ENCODE results near the gene ADCY9.

ADCY9 gene

GRCh38 chr16:4123616-4124300 lies 7.5 kb upstream of the ADCY9 start:
- no peak for DNase-seq (ENCODE audit: low read depth in 2 of 2)

- no peak for DNase-seq (ENCODE audit: low read depth in 2 of 2)
Observed at GRCh38 chr16:4120176-4120575, 3.9 kb upstream of the ADCY9 start.

DNA sequence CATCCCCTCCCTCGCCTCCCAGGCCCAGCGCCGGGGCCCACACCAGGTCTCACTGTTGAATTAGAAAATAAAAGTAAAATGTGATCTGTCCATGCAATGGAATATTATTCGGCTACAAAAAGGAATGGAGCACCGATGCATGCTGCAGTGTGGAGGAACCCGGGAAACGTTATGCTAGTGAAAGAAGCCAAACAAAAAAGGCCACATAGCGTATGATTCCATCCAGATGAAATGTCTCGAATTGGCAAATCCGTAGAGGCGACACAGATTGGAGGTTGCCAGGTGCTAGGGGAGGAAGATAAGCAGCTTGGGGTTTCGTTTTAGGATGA lies 972 bp upstream of the ADCY9 start:
- no peak for DNase-seq (ENCODE audit: low read depth in 2 of 2)

- no peak for DNase-seq (ENCODE audit: low read depth in 2 of 2)
Observed at GRCh38 chr16:4115949-4116318, 308 bp downstream of the ADCY9 start.

- no peak for DNase-seq (ENCODE audit: low read depth in 2 of 2)
Observed at GRCh38 chr16:4115209-4115948, 863 bp downstream of the ADCY9 start.

- DNase-seq (ENCODE audit: low read depth in 2 of 2), result no peak
Observed at GRCh38 chr16:4114257-4115208, 1.7 kb downstream of the ADCY9 start.

- no peak for DNase-seq (ENCODE audit: low read depth in 2 of 2)
Observed at GRCh38 chr16:4113358-4114256, 2.6 kb downstream of the ADCY9 start.

GRCh38 chr16:4111748-4112696 lies 4.2 kb downstream of the ADCY9 start:
- no peak for DNase-seq (ENCODE audit: low read depth in 2 of 2)

GRCh38 chr16:4110680-4111079 lies 5.6 kb downstream of the ADCY9 start:
- DNase-seq (ENCODE audit: low read depth in 2 of 2), result no peak

DNA sequence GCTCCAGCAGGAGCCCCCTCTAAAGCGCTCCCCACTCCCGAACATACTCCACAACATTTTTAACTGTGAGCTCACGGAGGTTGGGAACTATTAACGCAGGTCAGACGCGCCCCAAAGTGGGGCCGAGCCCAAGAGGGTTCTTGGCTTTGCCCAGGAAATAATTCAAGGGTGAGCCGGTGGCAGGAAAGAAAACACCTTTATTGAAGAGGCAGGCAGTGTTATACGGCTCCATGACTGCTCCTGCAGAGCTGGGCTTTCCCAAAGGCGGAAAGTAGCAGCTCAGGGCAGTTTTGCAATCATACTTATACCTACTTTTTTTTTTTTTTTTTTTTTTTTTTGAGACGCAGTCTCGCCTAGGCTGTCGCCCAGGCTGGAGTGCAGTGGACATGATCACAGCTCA lies 6.2 kb downstream of the ADCY9 start:
- no peak for DNase-seq (ENCODE audit: low read depth in 2 of 2)

GRCh38 chr16:4109250-4109736 lies 6.9 kb downstream of the ADCY9 start:
- no peak for DNase-seq (ENCODE audit: low read depth in 2 of 2)

DNA sequence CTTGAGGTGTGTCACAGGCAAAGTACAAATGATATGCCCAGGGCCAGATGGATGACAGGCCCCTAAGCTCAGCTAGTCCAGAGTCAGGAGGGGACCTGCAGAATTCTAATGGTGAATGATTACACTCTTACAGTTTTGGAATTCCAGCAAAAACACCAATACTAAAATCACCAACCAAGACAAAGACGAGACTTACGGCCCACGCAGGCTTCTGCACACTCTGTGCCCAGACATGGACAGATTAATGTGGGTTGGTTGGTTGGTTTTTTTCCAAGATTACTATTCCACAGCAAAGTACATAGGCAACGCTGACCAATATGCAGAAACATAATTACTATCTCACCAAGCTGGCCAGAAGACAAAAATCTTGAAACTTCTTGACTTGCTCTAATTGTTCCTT lies 9.7 kb downstream of the ADCY9 start:
- no peak for DNase-seq (ENCODE audit: low read depth in 2 of 2)

DNA sequence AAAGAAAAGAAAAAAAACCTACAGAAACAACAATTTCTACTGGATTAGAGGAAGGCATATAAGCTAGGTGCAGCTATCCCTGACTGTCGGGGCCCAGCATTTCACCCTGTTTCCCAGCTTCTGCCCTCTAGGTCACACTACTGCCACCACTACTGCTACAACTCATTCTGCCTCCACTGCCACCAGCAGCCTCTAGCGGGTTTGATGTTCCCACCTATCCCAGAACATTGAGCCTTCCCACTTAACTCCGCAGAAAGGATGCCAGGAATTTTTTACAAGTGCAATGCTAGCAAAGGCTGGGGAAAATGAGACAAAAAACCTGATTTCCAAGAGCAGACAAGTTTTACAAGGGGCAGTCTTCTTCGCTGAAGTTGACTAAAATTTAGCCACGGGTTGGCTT lies 10.4 kb downstream of the ADCY9 start:
- no peak for DNase-seq (ENCODE audit: low read depth in 2 of 2)

DNA sequence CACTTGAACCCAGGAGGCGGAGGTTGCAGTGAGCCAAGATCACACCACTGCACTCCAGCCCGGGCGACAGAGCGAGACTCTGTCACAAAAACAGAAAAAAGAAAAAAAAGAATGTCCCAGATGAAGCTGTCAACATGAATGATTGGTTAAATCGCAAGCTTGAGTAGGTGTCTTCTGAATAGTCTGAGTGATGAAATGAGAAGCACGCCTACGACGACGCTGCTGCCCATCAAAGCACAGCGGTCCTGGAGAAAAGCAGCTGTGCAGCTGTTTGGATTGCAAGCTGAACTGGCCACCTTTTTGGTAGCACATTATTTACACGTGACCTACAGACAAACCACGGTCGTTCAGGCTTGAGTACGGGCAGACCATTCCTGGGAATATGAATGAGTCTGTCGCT lies 12.5 kb downstream of the ADCY9 start:
- DNase-seq (ENCODE audit: low read depth in 2 of 2), result no peak

DNA sequence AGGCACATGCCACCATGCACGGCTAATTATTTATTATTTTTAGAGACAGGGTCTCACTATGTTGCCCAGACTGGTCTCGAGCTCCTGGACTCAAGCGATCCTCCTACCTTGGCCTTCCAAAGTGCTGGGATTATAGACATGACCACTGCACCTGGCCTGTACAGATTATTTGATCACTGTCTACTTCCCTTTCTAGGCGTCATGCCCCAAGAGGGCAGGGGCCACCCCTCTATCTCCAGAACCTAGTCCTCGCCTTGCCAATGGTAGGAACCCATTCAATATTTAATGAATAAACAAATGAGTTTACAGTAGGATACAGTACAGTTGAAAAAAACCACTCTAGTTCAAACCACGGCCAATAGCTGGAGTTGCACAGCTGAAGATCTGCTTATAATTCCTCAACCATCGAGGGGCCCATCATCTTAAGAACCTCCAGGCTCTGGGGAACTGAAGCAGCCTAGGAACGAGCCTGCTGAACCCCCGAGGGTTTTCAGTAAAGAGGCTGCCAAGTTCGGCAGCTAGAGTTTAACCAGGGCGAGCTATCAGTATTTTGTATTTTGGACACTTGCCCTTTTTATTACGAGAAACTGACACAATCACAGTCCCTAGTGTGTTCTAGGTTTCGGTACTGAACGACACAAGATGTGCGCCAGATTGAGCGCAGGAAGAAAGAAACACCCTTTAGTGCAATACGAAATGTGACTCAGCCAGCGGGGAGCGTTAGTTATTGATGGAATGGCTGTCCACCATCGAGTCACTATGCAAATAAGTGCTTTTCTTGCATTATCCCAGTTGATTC lies 14.6 kb downstream of the ADCY9 start:
- no peak for DNase-seq (ENCODE audit: low read depth in 2 of 2)

DNA sequence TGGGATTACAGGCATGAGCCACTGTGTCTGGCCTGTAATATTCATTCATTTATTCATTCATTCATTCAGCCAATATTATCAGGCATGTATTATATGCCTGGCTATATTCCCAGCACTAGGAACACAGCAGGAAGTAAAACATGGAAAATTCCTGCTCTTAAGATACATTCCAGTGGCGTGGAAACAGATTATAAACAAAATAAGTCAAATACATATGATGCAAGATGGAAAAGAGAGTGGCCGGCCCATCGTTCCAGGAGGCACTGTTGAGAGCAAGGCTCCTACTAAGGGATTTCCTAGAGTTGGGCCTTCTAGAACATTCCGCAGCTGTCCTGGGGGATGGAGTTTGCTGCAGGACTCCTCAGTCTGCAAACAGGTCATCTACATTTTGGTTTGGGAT lies 17.7 kb downstream of the ADCY9 start:
- no peak for DNase-seq (ENCODE audit: low read depth in 2 of 2)

GRCh38 chr16:4097826-4098240 lies 18.4 kb downstream of the ADCY9 start:
- no peak for DNase-seq (ENCODE audit: low read depth in 2 of 2)

GRCh38 chr16:4096509-4096908 lies 19.7 kb downstream of the ADCY9 start:
- DNase-seq (ENCODE audit: low read depth in 2 of 2), result no peak

- DNase-seq (ENCODE audit: low read depth in 2 of 2), result no peak
Observed at GRCh38 chr16:4094127-4094773, 22.0 kb downstream of the ADCY9 start.
